Measurements from ENCODE around the gene LILRB1.

DNA sequence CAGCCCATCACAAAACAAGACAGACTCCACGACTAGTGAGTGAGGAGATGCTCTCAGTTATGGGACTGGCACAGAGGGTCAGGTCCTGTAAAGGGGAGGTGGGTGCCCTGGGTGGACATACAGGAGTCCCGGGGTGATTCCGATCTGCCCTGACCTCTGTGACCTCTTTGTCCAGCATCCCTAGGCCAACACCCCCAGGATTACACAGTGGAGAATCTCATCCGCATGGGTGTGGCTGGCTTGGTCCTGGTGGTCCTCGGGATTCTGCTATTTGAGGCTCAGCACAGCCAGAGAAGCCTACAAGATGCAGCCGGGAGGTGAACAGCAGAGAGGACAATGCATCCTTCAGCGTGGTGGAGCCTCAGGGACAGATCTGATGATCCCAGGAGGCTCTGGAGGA is 43.3 kb upstream of the LILRB1 start:
- TF ChIP-seq POLR2A (IDR thresholded peaks at IDR 0.05) (no peak), POLR2AphosphoS5 (IDR thresholded peaks at IDR 0.05) (no peak)
- TF ChIP-seq, protein P1, sequence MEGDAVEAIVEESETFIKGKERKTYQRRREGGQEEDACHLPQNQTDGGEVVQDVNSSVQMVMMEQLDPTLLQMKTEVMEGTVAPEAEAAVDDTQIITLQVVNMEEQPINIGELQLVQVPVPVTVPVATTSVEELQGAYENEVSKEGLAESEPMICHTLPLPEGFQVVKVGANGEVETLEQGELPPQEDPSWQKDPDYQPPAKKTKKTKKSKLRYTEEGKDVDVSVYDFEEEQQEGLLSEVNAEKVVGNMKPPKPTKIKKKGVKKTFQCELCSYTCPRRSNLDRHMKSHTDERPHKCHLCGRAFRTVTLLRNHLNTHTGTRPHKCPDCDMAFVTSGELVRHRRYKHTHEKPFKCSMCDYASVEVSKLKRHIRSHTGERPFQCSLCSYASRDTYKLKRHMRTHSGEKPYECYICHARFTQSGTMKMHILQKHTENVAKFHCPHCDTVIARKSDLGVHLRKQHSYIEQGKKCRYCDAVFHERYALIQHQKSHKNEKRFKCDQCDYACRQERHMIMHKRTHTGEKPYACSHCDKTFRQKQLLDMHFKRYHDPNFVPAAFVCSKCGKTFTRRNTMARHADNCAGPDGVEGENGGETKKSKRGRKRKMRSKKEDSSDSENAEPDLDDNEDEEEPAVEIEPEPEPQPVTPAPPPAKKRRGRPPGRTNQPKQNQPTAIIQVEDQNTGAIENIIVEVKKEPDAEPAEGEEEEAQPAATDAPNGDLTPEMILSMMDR (IDR thresholded peaks at IDR 0.05): no peak

Data from gastroesophageal sphincter (tissue), 3 donors.